Activated CD8-positive, alpha-beta memory T cell treated with anti-CD3 and anti-CD28 coated beads for 36 hours (primary cell): ENCODE results near the gene ZNF497. TPM values are rescaled to one million over a fixed set of nuclear protein-coding genes. Genes with fewer than 3 reads are reported as not detected.
"Not testable (repeated sequence)": the region's sequence is repeated elsewhere in the genome, so short reads cannot be mapped to it uniquely, and the experiment has no call there.

Experiments used
- CTCF ChIA-PET: fragments of 350-600 bp; sonication (Branson Sonifier 250); formaldehyde crosslinking; loops from one replicate; lab custom pipeline; 2021; ENCODE audit warnings: antibody characterized with exemption; lab: Charles Lee
- POLR2A ChIA-PET: fragments of 350-600 bp; sonication (Branson Sonifier 250); formaldehyde crosslinking; loops from one replicate; lab custom pipeline; 2021; ENCODE audit warnings: antibody characterized with exemption; lab: Charles Lee
- total RNA-seq, 2 experiments: library from RNA; stranded (reverse); gene quantifications; one replicate each; pipeline ENCODE4 v1.2.3, GENCODE V29; 2021

ZNF497 gene
- total RNA-seq, 2 experiments from 2014 or later: 1.5 to 1.7 TPM

GRCh38 chr19:58380662-58381459 lies 18.3 kb upstream of the ZNF497 start, which contains the start of gene ZNF837:
ZNF837 (minus strand) TSS chr19:58381030; CDS start chr19:58369332, 11,698 bp downstream.
- ChIA-PET CTCF (interaction anchor here (1.1 to 1.5 kb wide), 3 partner anchors 16 to 139 kb away, joined by 3 to 7 read pairs (median 3); partner anchors contain the start of gene ZBTB45), POLR2A (interaction anchor here (1.3 to 1.4 kb wide), 2 partner anchors 19 to 33 kb away, joined by 6 read pairs; partner anchors contain the start of gene ZNF497)

GRCh38 chr19:58380037-58380661 lies 17.6 kb upstream of the ZNF497 start:
- ChIA-PET POLR2A (interaction anchor here (0.6 to 1.1 kb wide), 2 partner anchors 12 to 18 kb away, joined by 5 read pairs; partner anchors contain the start of gene ZNF497), CTCF (interaction anchor here (1.1 kb wide), 1 partner anchor 16 kb away, joined by 3 read pairs; no protein-coding TSS in a partner anchor)

- CTCF ChIA-PET: interaction anchor here (1.1 kb wide), 1 partner anchor 15 kb away, joined by 3 read pairs; no protein-coding TSS in a partner anchor
- POLR2A ChIA-PET: interaction anchor here (0.6 to 1.1 kb wide), 2 partner anchors 13 to 17 kb away, joined by 5 read pairs; partner anchors contain the start of gene ZNF497
Measured at GRCh38 chr19:58379246-58379645, 16.7 kb upstream of the ZNF497 start.

GRCh38 chr19:58376724-58377123 lies 14.2 kb upstream of the ZNF497 start:
- CTCF ChIA-PET, POLR2A ChIA-PET: not testable (repeated sequence)

- CTCF ChIA-PET: no interaction called here
- POLR2A ChIA-PET: no interaction called here
Measured at GRCh38 chr19:58374200-58374599, 11.6 kb upstream of the ZNF497 start.

GRCh38 chr19:58372311-58373133 lies 10.0 kb upstream of the ZNF497 start:
- POLR2A ChIA-PET: no interaction called here

GRCh38 chr19:58368561-58369360 lies 6.2 kb upstream of the ZNF497 start:
- POLR2A ChIA-PET: no interaction called here
- CTCF ChIA-PET: no interaction called here

More at GRCh38 chr19:58372311-58373133, 10.0 kb upstream of the ZNF497 start:
- CTCF ChIA-PET: no interaction called here

- ChIA-PET CTCF (no interaction called here), POLR2A (no interaction called here)
Measured at GRCh38 chr19:58367698-58368454, 5.3 kb upstream of the ZNF497 start.

GRCh38 chr19:58366585-58367430 lies 4.3 kb upstream of the ZNF497 start:
- ChIA-PET POLR2A (no interaction called here), CTCF (no interaction called here)

- POLR2A ChIA-PET: interaction anchor here (0.6 kb wide), 1 partner anchor 24 kb away, joined by 3 read pairs; no protein-coding TSS in a partner anchor
- CTCF ChIA-PET: interaction anchor here (1.0 kb wide), 1 partner anchor 16 kb away, joined by 3 read pairs; no protein-coding TSS in a partner anchor
Measured at GRCh38 chr19:58364146-58364545, 1.6 kb upstream of the ZNF497 start.

- POLR2A ChIA-PET: interaction anchor here (0.5 to 1.8 kb wide), 10 partner anchors 15 to 217 kb away, joined by 3 to 12 read pairs (median 5); partner anchors contain the start of genes RPS5, ZBTB45, ZNF544 and ZNF837
- CTCF ChIA-PET: interaction anchor here (0.6 to 1.5 kb wide), 3 partner anchors 14 to 40 kb away, joined by 3 to 6 read pairs (median 4); partner anchors contain the start of gene ZSCAN22
Measured at GRCh38 chr19:58361900-58362271, 665 bp downstream of the ZNF497 start.

- ChIA-PET CTCF (interaction anchor here (0.8 to 1.1 kb wide), 2 partner anchors 9 to 12 kb away, joined by 3 read pairs; no protein-coding TSS in a partner anchor), POLR2A (no interaction called here)
Measured at GRCh38 chr19:58357481-58358145, 4.9 kb downstream of the ZNF497 start.

- POLR2A ChIA-PET: interaction anchor here (0.6 to 1.0 kb wide), 2 partner anchors 9 to 75 kb away, joined by 3 read pairs; no protein-coding TSS in a partner anchor
- CTCF ChIA-PET: interaction anchor here (0.8 to 1.1 kb wide), 2 partner anchors 9 to 12 kb away, joined by 3 read pairs; no protein-coding TSS in a partner anchor
Measured at GRCh38 chr19:58356766-58357480, 5.6 kb downstream of the ZNF497 start.

- CTCF ChIA-PET: no interaction called here
Measured at GRCh38 chr19:58355908-58356765, 6.4 kb downstream of the ZNF497 start.

More at GRCh38 chr19:58355908-58356765, 6.4 kb downstream of the ZNF497 start:
- POLR2A ChIA-PET: interaction anchor here (0.6 to 1.3 kb wide), 4 partner anchors 8 to 74 kb away, joined by 3 read pairs; no protein-coding TSS in a partner anchor
